Choroid plexus epithelial cell (primary cell): ENCODE measurements around the gene LRP1-AS.

ENCODE experiments used
- DNase-seq: peaks from one replicate; pipeline ENCODE4 v3.0.0-alpha.2; 2010; ENCODE audit warnings: low read depth
- H3K4me3 ChIP-seq: 2 replicates; pipeline ENCODE4 v1.5.1; 2011; ENCODE audit warnings: low read depth, mild to moderate bottlenecking, control low read depth, low read length, moderate library complexity
- TF ChIP-seq, protein P1 (sequence below): conservative IDR thresholded peaks from 2 replicates; pipeline ENCODE4 v1.5.1; 2011; ENCODE audit warnings: low read depth, mild to moderate bottlenecking, control low read depth, inconsistent platforms, low read length, moderate library complexity

Gene LRP1-AS

DNA sequence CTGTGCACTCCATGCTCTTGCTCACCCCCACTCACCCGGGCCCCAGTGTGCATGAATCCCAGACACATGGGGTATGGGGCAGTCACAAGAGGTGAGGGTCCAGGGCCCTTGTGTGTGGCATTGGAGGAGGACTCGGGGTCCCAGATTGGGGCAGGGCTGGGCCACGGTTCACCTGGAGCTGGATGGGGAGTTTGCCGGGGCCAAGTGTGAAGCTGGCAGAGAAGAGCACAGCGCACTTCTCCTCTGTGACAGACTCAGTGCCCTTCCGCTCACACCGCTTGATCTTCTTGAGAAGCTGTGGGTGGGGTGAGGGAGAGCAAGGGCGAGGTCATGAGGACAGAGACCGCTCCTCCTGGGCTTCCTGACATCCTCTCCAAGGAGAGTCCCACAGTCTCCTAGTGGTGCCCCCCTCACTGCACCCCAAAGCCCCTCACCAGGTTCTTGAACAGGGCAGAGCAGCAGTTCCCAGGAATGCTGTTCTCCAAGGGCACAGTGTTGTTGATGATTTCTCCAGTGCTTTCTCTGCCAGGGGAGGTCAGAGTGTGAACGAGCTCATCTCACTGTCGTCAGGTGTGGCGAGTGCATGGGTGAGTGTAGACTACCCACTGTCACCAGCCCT lies 43.0 kb downstream of the LRP1-AS start:
- TF ChIP-seq, protein P1, sequence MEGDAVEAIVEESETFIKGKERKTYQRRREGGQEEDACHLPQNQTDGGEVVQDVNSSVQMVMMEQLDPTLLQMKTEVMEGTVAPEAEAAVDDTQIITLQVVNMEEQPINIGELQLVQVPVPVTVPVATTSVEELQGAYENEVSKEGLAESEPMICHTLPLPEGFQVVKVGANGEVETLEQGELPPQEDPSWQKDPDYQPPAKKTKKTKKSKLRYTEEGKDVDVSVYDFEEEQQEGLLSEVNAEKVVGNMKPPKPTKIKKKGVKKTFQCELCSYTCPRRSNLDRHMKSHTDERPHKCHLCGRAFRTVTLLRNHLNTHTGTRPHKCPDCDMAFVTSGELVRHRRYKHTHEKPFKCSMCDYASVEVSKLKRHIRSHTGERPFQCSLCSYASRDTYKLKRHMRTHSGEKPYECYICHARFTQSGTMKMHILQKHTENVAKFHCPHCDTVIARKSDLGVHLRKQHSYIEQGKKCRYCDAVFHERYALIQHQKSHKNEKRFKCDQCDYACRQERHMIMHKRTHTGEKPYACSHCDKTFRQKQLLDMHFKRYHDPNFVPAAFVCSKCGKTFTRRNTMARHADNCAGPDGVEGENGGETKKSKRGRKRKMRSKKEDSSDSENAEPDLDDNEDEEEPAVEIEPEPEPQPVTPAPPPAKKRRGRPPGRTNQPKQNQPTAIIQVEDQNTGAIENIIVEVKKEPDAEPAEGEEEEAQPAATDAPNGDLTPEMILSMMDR: no peak
- DNase-seq: no peak
- no peak overlapping the region for H3K4me3 ChIP-seq

DNA sequence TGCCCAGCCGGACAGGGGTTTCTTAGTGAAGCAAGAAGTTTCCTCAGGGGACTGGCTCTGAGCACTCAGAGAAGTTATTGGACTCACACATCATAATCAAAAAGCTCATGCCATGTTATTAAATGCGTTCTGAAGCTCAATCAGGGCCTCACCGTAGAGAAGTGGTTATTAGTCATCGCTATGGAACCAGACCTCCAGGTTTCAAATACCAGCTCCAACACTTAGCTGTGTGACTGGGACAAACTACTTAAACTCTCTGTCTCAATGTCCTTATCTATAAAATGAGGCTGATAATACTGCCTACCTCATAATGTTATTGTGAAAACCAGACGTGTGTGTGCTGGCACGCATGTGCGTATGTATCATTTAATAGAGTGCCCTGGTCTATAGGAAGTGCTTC lies 43.6 kb downstream of the LRP1-AS start:
- peak; percentile 12 for DNase-seq
- H3K4me3 ChIP-seq: no peak overlapping the region
- TF ChIP-seq, protein P1: no peak

DNA sequence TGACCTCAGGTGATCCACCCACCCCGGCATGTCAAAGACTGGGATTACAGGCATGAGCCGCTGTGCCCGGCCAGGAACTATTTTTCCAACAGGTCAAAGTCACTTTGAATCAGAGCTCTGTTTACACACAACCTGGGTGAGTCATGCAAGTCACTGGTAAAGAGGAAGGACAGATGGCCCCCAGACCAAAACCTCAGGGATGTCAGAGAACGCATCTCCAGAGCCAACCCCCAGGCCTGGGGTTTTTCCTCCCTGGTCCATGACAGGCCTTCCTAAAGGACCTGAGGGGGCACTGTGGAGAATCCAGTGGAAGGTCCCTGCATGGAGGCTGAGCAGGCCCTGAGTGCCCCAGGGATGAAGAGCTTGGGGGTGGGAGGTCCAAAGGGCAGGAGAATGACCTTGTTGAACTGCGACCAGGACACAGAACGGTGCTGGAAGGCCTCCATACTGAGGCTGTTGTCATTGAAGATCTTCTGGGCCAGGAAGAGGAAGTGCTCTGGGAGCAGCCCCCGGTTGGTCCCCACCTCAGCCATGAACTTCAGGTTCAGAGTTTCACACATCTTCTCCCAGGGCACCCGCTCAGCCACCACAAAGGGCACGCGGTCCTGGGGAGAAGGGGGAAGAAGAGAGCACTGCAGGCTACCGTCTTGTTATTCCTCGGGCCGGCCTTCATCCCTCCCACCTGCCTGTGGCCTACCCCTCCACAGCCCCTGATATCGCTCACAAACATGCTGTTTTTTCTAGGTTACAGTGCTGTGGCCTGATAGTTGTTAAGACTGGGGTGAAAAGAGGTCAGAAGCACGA lies 45.3 kb downstream of the LRP1-AS start:
- H3K4me3 ChIP-seq: no peak overlapping the region
- TF ChIP-seq, protein P1: no peak
- DNase-seq: peak; percentile 17

DNA sequence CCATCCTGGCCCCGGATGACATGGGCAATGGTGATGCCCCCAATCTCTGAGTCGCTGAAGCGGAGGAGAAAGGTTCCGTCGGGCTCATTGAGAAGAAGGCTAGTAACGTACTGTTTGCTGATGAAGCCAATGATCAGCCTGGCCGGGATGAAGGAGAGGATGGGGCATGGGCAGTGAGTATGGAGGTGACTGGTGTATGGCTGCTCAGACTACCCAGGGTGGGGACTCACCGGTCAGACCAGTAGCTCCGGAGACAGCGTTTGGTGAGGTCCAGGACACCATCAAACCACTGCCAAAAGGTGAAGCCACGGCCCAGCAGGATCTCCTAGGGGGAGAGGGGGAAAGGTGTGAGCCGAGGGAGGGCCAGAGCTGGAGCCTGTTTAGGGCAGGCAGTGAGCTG lies 47.7 kb downstream of the LRP1-AS start:
- TF ChIP-seq, protein P1: no peak
- DNase-seq: no peak
- H3K4me3 ChIP-seq: no peak overlapping the region

DNA sequence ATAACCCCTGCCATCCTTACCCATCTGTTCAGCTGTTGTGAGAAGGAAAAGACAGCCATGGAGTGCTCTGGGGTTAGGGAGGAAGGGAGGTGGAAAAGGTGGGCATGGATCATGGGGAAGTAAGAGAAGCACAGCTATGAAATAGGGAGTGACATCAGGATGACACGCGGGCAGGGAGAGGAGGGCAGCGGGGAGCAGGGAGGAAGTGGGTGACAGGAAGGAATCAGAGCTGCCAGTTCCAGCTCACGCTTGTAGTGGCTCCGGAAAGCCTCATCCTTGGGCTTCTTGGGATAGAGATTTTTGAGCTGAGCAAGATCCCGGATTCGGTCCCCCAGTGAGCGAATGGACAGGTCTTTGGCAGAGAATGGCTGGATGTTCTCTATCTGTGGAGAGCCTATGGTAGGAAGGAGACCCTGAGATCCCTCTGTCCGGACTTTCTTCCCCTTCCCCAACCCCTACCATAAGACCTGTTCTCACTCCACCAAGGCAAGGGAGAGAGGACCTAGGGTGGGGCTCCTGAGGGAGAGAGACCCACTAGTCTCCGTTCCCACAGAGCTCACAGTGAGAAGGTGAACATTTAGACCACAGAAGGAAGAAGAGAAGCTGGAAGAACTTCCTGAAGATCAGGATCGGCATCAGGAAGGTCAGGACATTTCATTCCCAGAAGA lies 48.2 kb downstream of the LRP1-AS start:
- TF ChIP-seq, protein P1: no peak
- DNase-seq: no peak
- H3K4me3 ChIP-seq: no peak overlapping the region

DNA sequence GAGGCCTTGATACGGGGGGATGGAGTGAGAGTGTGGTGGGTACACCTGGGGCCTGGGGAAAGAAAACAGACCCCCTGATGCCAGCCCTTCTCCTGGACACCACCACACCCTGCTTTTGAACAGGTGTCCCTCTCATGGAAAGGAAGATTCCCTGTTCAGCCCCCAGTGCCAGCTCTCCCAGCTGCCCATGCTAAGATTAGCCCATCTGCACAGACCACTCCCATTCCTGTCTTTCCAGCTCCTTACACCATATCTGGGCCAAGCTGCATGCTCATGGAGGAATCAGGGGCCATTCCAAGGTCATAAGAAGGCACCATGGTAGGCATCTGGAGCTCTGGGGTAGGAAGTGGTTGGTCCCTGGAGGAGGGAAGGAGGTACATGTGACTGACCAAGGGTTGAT lies 48.9 kb downstream of the LRP1-AS start:
- no peak overlapping the region for H3K4me3 ChIP-seq
- DNase-seq: no peak
- TF ChIP-seq, protein P1: no peak
